SK-N-SH treated with all-trans-retinoic acid at 6 μM for 48 hours (cell line): ENCODE data around the gene HIP1.

Experiments used
- ARNTL ChIP-seq: fragments of 450-650 bp; formaldehyde crosslinking; IDR thresholded peaks from 2 replicates; pipeline ENCODE4 v1.5.0; 2020; ENCODE audit warnings: low read depth, mild to moderate bottlenecking, moderate library complexity, borderline replicate concordance
- CSDC2 ChIP-seq: fragments of 250-450 bp; sonication (Bioruptor Pico); IDR thresholded peaks from 2 replicates; pipeline ENCODE4 v1.5.0; 2020; ENCODE audit warnings: mild to moderate bottlenecking, moderate library complexity
- OSR1 ChIP-seq: fragments of 250-450 bp; sonication (Bioruptor Pico); IDR thresholded peaks from 2 replicates; pipeline ENCODE4 v1.8.0; 2022; ENCODE audit warnings: moderate library complexity, mild to moderate bottlenecking, inconsistent platforms
- PPARA ChIP-seq: fragments of 250-450 bp; sonication (Bioruptor Pico); IDR thresholded peaks from 2 replicates; pipeline ENCODE4 v1.5.0; 2020; ENCODE audit warnings: mild to moderate bottlenecking, borderline replicate concordance
- ZC3H10 ChIP-seq: fragments of 250-450 bp; sonication (Bioruptor Pico); IDR thresholded peaks from 2 replicates; pipeline ENCODE4 v1.5.1; 2021; ENCODE audit warnings: mild to moderate bottlenecking, moderate library complexity
- ZFP30 ChIP-seq: fragments of 450-650 bp; formaldehyde crosslinking; IDR thresholded peaks from 2 replicates; pipeline ENCODE4 v1.5.0; 2022; ENCODE audit warnings: mild to moderate bottlenecking, moderate library complexity
- TF ChIP-seq, protein P1 (sequence below): fragments of 250-450 bp; sonication (Bioruptor Pico); IDR thresholded peaks from 2 replicates; pipeline ENCODE4 v1.5.1; 2020; ENCODE audit warnings: low read depth, mild to moderate bottlenecking, moderate library complexity
- TF ChIP-seq, protein P2 (sequence below): fragments of 250-450 bp; sonication (Bioruptor Pico); IDR thresholded peaks from 2 replicates; pipeline ENCODE4 v1.8.0; 2021; ENCODE audit warnings: low read depth, mild to moderate bottlenecking, moderate library complexity, borderline replicate concordance
- TF ChIP-seq, protein P3 (sequence below): fragments of 250-450 bp; sonication (Bioruptor Pico); IDR thresholded peaks from 2 replicates; pipeline ENCODE4 v1.8.0; 2020; ENCODE audit warnings: mild to moderate bottlenecking, moderate library complexity, borderline replicate concordance

DNA sequence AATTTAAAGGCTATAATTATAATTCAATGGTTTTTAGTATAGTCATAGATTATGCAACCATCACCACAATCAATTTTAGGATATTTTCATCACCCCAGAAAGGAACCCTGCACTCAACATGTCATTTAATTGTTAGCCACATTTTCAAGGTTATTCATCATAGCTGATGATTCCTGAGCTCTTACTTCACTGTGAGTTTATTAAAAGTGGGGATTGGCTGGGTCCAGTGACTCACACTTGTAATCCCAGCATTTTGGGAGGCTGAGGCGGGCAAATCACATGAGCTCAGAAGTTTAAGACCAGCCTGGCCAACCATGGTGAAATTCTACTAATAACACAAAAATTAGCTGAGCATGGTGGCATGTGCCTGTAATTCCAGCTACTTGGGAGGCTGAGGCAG, 32.5 kb upstream of the HIP1 start:
- TF ChIP-seq OSR1: no peak
- no peak for TF ChIP-seq PPARA
- TF ChIP-seq CSDC2: no peak
- no peak for TF ChIP-seq ZC3H10 (CRISPR knock-in tag)
- no peak for TF ChIP-seq ARNTL (CRISPR knock-in tag)
- TF ChIP-seq, protein P1, sequence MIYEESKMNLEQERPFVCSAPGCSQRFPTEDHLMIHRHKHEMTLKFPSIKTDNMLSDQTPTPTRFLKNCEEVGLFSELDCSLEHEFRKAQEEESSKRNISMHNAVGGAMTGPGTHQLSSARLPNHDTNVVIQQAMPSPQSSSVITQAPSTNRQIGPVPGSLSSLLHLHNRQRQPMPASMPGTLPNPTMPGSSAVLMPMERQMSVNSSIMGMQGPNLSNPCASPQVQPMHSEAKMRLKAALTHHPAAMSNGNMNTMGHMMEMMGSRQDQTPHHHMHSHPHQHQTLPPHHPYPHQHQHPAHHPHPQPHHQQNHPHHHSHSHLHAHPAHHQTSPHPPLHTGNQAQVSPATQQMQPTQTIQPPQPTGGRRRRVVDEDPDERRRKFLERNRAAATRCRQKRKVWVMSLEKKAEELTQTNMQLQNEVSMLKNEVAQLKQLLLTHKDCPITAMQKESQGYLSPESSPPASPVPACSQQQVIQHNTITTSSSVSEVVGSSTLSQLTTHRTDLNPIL (CRISPR knock-in tag): no peak
- TF ChIP-seq, protein P2, sequence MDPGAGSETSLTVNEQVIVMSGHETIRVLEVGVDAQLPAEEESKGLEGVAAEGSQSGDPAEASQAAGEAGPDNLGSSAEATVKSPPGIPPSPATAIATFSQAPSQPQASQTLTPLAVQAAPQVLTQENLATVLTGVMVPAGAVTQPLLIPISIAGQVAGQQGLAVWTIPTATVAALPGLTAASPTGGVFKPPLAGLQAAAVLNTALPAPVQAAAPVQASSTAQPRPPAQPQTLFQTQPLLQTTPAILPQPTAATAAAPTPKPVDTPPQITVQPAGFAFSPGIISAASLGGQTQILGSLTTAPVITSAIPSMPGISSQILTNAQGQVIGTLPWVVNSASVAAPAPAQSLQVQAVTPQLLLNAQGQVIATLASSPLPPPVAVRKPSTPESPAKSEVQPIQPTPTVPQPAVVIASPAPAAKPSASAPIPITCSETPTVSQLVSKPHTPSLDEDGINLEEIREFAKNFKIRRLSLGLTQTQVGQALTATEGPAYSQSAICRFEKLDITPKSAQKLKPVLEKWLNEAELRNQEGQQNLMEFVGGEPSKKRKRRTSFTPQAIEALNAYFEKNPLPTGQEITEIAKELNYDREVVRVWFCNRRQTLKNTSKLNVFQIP: no peak
- TF ChIP-seq, protein P3, sequence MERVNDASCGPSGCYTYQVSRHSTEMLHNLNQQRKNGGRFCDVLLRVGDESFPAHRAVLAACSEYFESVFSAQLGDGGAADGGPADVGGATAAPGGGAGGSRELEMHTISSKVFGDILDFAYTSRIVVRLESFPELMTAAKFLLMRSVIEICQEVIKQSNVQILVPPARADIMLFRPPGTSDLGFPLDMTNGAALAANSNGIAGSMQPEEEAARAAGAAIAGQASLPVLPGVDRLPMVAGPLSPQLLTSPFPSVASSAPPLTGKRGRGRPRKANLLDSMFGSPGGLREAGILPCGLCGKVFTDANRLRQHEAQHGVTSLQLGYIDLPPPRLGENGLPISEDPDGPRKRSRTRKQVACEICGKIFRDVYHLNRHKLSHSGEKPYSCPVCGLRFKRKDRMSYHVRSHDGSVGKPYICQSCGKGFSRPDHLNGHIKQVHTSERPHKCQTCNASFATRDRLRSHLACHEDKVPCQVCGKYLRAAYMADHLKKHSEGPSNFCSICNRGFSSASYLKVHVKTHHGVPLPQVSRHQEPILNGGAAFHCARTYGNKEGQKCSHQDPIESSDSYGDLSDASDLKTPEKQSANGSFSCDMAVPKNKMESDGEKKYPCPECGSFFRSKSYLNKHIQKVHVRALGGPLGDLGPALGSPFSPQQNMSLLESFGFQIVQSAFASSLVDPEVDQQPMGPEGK: no peak
- no peak for TF ChIP-seq ZFP30 (CRISPR knock-in tag)
